Measurements from ENCODE around the gene SLC40A1.

Gene SLC40A1

DNA sequence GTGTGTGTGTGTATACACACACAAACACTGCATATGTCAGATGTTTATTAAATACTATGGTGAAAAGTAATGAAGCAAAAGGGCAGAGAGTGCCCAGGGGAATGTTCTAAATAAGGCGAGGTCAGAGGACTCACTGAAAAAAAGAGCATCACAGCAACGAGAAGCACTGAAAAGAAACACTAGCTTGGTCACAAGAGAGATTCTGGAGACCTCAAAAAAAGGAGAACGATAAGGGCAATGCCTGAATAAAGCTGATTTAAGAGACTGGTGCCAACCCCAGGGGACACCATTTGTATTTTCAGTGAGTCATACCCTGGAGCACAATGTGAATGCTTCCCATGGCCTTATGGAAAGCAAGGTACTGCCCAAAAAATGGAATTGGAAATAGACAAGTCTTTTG, 14.5 kb downstream of the SLC40A1 start:
- DNase-seq (ENCODE audit: low read depth), result no peak

DNA sequence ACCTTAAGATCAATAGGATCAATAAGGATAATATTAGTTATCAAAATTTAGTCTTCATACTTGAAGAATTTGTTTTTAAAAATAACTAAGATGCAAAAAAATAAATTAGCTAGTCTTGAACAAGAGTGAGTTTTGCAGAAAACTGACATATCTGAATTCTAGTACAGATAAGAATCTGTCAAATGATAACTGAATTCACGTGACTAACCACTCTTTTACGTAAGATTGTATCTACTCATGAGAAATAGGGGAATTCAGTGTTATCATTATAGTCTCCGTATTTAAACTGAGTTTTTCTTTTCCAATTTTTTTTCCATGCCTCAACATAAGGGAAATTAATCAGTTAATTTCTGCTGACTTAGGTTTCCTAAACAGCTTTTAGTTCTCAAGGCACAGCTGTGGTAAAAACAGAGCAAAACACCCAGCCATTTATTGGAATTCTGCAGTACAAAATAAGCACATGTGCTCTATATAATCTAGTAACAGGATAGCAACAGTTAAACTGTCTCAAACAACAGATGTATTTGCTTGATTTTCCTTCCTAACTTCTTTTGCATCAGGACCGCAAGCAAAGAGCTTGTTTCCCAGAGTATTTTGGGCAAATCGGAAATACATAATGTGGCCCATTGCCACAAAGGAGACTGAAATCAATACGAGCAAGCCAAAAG, 19.1 kb downstream of the SLC40A1 start:
- no peak for DNase-seq (ENCODE audit: low read depth)

DNA sequence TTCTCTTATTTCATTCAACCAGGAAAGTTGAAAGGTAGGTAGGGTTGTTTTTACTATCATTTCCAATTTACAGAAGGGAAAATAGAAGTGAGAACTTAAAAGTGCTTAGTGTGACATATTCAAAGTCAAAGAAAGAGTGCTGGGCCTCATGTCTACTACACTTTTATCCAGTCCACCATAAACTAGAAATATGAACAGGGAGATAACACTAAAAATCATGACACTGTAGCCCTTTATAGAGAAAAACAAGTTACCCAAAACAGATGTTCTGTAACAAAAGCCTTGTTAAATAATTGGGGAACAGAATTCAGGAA, 20.4 kb downstream of the SLC40A1 start:
- no peak for DNase-seq (ENCODE audit: low read depth)

DNA sequence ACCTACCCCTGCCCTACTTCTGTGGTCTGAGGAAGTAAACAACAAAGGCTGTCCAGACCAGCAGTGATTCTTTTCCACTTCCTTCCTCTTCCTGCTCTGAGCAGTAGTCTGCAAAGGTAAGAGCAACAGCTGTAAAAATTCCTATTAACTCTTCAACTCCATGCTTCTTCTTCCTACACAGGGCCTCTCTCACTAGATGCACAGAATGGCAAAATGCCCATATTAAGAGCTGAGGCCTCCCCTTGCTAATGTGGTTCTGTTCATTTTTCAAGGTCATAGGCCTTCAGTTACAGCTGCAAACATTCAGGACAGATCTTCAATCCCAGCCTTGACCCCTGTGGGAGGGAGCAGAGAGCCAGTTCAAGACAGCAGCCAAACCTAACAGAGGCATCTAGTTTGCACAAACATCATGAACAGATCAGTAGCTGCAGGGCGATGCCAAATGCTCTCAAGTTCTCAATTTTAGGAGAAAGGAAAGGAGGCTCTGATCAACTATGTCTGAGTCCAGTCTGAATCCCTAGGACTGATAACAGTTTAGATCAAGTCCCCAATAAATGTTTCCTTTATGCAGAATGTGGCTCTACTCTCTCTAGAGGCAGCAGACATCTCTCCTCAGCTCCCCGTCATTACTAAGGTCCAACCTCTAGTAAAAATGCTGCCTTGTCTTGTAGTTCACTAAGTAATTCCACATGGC, 20.9 kb downstream of the SLC40A1 start:
- DNase-seq (ENCODE audit: low read depth), result no peak

DNA sequence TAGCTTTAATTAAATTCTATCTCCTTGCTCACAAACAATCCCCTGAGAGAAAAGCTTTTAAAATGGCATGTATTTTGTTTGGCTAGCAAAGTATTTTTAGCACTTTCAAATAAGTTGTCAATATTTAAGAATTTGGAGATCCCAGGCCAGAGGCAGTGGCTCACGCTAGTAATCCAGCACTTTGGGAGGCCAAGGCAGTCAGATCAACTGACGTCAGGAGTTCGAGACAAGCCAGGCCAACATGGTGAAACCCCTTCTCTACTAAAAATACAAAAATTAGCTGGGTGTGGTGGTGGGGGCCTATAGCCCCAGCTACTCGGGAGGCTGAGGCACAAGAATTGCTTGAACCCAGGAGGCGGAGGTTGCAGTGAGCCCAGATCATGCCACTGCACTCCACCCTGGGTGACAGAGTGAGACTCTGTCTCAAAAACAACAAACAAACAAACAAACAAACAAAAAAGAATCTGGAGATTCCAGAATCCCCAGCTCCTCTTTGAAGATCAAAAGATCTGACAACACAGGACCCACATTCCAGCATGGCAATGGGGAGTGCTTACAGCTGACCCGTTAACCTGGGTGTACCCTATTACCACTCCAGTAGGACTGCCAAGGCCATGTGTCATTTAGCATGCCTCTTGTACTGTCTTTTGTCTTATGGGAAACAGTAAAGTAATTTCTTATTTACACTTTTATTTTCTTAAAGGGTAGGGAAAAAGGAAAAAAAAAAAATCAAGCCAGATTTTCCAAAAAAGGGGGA, 21.9 kb downstream of the SLC40A1 start:
- DNase-seq (ENCODE audit: low read depth), result no peak

DNA sequence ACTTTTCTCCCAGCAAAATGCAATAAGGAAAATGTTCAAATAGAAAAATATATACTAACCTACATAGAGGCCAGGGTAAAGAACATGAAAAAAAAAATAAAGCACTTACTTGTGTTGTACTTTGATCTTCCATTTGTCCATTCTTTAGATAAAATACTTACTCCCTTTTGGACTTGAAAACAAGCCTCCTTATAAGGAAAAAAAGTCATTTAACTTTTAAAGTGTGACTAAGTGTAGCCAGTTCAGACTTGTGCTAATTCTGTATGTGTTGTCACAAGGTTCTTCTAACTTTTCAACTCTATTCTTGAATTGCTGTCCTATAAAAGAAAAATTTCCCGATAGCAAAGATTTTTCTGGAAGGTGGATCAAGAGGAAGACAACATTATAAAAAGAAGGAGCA, 23.2 kb downstream of the SLC40A1 start:
- DNase-seq (ENCODE audit: low read depth), result no peak

DNA sequence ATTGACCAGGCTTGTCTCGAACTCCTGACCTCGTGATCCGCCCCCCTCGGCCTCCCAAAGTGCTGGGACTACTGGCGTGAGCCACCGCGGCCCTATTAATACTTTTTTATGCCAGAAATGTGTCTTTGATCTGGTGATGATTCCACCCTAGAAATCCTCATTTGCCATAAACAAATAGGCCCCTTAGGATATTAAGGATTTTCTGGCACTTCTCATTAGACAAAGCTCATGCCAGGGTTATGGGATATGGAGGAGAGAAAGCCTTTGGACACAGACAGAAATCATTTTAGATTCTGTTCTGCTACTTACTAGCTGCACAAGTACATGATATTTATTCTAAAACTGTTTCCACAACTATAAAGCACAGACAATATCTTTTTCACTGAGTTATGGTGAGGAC, 24.1 kb downstream of the SLC40A1 start:
- no peak for DNase-seq (ENCODE audit: low read depth)

DNA sequence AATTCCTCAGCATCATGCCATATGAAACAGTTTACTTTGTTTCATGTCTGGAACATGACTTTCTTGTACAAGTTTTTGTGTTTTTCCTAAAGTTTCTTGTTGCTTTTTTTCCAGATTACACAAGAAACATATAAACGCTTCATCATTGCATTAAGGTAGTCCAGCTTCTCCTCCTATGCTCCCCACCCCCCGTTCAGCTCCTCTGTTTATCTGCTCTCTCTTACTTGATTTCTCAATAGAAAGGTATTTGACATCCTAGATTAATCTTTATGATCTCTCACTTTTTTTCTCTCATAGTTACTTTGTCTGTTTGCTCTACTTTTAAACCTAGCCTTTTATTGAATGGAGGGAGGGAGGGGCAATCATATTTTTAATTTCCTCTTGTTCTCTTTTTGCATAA, 25.4 kb downstream of the SLC40A1 start:
- no peak for DNase-seq (ENCODE audit: low read depth)

DNA sequence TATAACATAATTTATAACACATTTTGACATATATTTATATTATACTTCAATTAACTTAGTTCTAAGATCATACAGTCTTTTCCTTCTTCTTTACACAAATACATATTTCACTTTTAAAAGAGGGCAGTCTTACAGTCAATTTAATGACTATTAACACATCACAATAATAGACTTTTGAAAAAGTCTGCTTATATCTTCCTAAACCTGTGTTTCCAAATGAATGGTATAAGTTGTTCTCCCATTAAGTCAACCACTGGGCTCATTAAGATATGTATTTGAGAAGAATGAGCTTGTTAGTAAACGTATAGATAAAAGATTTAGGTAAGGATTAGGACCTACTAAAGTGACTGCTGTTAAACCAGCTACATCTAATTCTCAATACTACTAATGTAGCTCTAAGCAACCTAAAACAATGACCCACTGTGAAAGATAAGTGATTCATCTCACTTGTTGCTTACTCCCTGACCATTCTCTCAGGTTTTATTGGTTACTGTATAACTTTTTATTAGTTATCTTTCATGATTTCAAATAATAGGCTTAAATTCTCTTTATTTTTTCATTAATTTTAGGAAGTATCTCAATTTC, 27.0 kb downstream of the SLC40A1 start:
- no peak for DNase-seq (ENCODE audit: low read depth)

DNA sequence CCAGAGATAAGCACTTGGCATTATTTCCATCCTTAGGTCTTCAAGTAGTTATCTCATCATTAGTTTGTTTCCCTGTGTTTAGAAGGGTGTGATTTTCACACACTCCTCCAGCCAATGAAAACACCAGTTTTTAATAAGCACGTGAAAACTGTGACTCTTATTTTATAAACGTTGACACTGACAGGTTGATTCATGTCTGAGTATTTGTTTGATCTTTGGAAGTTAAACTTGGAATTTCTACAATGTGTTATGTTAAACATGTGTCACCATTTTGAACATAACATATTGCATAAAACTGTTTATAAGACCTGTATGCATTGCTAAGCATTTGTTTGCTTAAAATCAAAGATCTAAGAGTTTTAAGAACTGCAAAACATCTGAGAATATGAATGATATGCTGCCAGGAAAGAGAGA, 27.6 kb downstream of the SLC40A1 start:
- DNase-seq (ENCODE audit: low read depth), result no peak

DNA sequence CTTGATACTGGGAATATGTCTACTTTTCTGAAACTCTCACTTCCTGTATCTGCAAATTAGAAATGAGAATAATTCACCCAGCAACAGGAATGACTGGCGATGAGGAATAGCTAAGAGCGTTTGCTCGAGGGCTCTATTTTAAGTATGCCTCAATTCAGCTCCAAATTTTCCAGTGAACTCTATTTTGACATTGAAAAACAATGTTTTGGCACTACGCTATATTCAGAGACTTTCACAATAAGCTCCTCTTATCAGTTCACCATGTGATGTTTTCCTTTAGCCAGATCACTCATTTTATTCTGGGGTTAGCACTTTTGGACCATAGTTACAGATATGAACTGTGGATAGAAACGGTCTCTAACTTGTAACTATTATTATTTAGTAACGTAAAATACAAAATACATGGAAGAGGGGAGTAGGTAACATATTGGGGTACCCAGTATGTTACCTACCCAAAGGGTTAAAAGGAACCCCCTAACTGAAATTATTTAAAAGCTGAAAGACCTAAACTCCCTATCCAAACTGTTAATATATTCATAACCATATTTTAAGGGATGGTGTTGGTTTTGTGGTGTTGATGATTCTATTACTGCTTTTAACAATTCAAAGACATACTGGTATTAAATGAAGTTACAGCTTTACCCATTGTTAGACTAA, 28.1 kb downstream of the SLC40A1 start:
- DNase-seq (ENCODE audit: low read depth), result no peak

DNA sequence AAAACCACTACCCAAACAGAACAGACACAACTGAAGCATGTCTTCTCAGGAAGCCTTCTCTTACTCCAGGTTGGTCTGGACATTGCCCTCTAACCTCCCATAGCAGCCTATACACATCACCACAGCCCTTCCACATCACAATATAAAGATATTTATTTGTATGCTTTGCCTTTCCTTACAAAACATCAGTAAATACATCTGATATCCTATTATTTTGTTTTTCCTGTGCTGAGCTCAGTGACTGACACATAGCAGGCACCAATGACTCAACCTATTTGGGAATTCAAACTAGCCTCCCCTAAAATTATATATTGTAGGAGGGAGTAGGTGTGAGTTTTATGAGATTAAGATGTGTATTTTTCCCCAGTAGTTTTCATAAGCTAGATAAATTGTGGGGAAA, 28.8 kb downstream of the SLC40A1 start:
- no peak for DNase-seq (ENCODE audit: low read depth)

DNA sequence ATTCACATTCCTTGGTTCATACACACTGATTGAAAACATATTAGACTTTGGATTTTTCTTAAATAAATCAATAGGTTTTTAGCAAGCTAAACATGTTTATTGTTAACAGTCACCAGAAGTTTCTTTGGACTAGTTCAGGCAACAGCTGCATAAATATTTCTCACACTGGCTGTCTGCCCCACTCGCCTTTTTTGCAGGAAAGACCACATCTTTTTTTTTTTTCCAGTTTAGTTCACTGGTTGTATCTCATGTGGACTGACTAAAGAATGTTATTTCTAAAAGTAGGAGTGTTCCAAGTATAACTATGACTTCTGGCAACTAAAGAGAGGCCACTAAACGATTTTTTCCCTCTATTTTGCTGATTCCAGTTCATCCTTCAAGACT, 31.1 kb downstream of the SLC40A1 start:
- DNase-seq (ENCODE audit: low read depth), result no peak

DNA sequence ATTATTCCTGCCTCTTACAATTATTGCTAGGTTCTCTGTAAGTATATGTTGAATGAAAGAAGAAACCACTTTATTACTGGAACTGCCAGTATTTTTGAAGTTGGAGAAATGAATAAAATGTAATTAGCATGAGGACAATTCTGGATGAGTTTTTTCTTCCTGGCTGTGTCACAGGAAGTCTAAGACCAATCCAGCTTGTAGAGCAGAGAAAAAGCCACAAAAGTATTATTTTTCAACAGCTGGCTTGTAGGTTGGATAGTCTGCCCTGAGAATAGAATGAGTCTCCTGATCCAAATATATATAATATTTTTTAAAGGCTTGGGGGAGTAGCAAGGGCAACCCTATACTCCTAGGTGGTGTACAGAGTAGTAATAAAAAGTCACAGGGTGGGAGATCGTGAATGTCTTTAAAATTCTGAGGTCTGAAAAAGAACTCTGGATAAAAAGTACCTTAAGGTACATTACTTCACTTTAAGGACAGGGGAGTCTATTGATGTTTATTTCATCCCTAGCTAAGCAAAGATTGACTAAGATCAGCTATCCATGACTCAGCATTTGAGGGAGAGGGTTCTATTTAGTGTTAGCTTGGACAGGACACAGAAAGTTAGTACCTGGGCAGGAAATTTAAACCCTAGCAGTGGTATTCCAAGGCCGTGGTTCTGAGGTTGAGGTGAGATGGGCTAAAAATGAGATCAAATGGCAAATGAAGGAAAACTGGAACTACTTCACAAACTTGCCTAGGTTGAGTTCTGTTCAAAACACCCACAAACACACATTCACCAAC, 31.7 kb downstream of the SLC40A1 start:
- DNase-seq (ENCODE audit: low read depth), result no peak

DNA sequence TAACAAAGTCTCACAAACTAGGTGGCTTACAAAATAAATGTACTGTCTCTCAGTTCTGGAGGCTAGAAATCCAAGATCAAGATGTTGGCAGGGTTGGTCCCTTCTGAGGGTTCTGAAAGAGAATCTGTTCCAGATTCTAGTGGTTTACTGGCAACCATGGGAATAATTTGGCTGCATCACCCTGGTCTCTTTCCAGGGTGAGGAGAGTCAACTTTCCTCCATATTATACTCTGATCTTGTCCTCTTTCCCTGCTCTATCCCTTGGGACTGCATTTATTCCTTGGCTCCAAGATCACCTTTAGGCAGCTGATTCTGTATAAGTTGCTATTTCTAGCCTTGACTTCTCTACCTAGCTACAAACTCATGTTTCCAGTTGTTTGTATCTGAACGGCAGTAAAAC, 35.2 kb downstream of the SLC40A1 start:
- no peak for DNase-seq (ENCODE audit: low read depth)

DNA sequence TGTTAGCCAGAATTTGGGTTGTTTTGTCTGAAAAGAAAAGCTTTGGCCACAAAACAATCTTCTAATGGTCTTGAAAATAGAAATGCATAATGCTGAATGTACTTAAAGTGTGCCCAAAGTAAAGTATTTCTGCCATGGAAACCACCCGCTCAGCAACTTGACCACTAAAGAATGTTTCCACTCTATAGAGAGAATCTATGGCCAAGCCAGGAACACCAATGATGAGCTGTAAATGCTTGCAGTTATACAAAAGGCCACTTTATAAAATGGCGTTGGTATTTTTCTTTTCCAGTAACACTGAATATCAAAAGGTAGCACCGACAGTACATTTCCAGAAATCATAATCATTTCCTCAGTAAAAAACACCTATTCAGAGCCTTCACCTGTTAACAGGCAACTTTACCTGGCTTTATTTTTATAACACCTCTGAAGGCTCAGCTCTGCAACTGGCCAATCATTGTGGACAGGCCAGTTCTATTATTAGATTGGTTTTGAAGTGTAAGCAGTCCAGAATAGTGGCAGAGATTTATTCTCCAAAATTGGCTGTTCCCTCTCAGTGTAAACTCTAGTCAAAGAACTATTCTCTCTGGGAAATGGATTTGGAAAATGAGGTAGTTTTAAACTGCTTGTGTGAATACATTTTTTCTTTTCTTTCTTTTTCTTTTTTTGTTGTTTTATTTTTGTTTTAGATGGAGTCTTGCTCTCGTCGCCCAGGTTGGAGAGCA, 36.1 kb downstream of the SLC40A1 start:
- no peak for DNase-seq (ENCODE audit: low read depth)

DNA sequence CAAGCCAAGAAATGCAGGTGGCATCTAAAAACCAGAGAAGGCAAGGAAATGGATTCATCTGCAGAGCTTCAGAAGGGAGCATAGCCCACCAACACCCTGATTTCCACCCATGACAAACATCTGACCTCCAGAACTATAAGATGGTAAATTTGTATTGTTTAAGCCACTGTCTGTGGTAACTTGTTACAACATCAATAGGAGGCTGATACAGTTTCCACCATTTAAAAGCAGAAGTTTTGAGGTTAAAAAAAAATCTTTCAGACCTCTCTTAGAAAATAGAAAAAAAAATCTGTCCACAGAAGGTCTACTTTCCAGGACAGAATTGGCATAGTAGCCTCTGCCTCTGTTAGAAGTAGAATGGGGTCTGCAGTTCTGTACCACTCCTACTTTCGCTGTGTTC, 37.2 kb downstream of the SLC40A1 start:
- DNase-seq (ENCODE audit: low read depth), result no peak

DNA sequence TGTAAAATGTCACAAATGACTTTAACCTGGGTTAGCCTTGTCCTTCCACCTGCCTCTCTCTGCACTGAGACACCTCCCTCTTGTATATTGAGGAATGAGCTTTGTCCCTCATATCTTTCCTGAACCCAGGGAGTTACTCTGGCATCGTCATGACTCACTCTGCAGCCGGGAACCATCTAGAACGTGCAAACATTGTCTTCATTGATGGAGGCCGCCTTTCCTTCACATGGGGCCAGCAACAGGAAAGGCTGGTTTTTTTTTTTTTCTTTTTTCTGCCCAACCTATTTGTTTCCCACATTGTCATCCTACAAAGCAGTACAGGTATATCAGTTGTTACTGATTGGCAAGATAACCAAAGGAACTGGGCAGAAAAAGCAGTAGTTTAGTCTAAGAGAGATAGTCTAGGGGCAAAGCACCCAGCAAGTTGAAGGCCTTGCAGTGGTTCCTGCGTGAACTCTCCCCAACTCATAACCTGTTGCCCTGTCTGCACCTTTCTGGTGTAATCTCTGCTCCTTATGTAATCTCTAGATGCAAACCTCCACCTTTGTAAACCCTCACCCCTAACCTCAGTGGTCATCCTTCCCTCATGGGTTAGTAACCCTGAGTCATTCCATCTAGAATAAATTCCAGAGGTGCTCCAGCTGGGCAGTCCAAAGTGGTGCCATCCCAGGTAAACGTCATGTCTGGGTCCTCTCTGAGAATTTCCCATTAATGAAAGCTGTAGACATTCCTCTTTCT, 38.3 kb downstream of the SLC40A1 start:
- no peak for DNase-seq (ENCODE audit: low read depth)

DNA sequence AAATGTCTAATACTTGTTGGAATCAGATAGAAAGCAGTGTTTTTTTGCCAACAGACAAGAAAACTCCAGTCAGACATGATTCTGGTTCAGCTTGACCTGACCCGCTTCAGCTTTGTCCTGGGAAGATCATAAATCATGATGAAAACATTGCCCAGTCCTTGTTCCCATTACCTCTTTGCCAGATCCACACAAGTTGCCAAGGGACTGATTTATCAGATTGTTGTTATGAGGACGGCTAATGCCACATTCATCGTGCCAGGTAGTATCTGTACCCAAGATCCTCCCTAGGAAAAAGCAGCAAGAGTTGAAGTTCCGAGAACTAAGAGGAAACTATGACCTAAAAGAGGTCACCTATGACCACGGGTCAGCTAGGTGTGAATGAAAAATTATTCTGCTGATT, 39.0 kb downstream of the SLC40A1 start:
- DNase-seq (ENCODE audit: low read depth), result no peak

DNA sequence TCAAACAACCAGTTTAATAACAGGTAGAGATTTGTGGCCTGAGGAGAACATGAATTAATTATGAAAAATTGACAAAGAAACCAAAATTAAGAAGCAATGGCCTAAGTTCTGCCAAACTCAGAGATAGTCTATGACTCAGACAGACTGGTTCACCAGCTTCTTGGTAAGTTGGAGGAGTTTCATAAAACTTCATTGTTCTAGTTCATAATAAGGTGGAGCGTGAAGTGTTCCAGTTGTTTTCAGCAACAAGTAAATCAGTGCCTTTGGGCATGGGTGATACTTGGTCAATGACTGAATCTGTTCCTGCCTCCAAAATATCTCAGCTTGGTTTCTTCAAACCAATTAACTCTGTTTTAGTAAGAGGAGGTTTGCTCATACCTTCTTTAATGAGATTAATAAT, 40.0 kb downstream of the SLC40A1 start:
- DNase-seq (ENCODE audit: low read depth), result no peak
